HepG2 (cell line): ENCODE results near the gene TAF9B.
"Not testable (repeated sequence)": the region's sequence is repeated elsewhere in the genome, so short reads cannot be mapped to it uniquely, and the experiment has no call there.

Experiments used
- AKAP8 ChIP-seq: sonication (generic); formaldehyde crosslinking; IDR thresholded peaks from 2 replicates; pipeline ENCODE4 v1.5.1; 2020; ENCODE audit warnings: mild to moderate bottlenecking, missing genetic modification reagents
- ATF7 ChIP-seq, 2 experiments: fragments of 450-650 bp in 1 of 2; sonication (generic) in 1 of 2; formaldehyde crosslinking in 1 of 2; IDR thresholded peaks; 2 replicates each; pipeline versions ENCODE4 v1.4.0 to v1.6.1; 2016 to 2020; ENCODE audit warnings: antibody characterized with exemption in 1 of 2, mild to moderate bottlenecking in 1 of 2, missing genetic modification reagents in 1 of 2
- CEBPB ChIP-seq: IDR thresholded peaks from 2 replicates; pipeline ENCODE4 v1.6.1; 2011; ENCODE audit warnings: low read depth, low read length, improper control_type of control experiment, borderline replicate concordance
- ETS1 ChIP-seq: sonication (generic); formaldehyde crosslinking; IDR thresholded peaks from 2 replicates; pipeline ENCODE4 v1.4.0; 2020; ENCODE audit warnings: missing genetic modification reagents
- MIER2 ChIP-seq: IDR thresholded peaks from 2 replicates; pipeline ENCODE4 v1.6.1; 2016; ENCODE audit warnings: missing biosample characterization, missing genetic modification reagents
- MXI1 ChIP-seq: IDR thresholded peaks from 3 replicates; pipeline ENCODE4 v1.6.1; 2012; ENCODE audit warnings: low read depth, low read length, inconsistent platforms, borderline replicate concordance
- SMAD3 ChIP-seq: sonication (generic); formaldehyde crosslinking; IDR thresholded peaks from 2 replicates; pipeline ENCODE4 v1.4.0; 2020; ENCODE audit warnings: missing genetic modification reagents
- TAF1 ChIP-seq: sonication (generic); formaldehyde crosslinking; IDR thresholded peaks from 2 replicates; pipeline ENCODE4 v1.4.0; 2020; ENCODE audit warnings: missing genetic modification reagents
- ZFP37 ChIP-seq: sonication (generic); formaldehyde crosslinking; IDR thresholded peaks from 2 replicates; pipeline ENCODE4 v1.4.0; 2020; ENCODE audit warnings: missing genetic modification reagents, borderline replicate concordance
- ZNF331 ChIP-seq: sonication (generic); formaldehyde crosslinking; IDR thresholded peaks from 2 replicates; pipeline ENCODE4 v1.4.0; 2020; ENCODE audit warnings: missing genetic modification reagents
- ZNF639 ChIP-seq: conservative IDR thresholded peaks from 2 replicates; pipeline ENCODE4 v1.6.1; 2018; ENCODE audit warnings: missing genetic modification reagents
- ZNF740 ChIP-seq: sonication (generic); formaldehyde crosslinking; IDR thresholded peaks from 2 replicates; pipeline ENCODE4 v1.4.0; 2020; ENCODE audit warnings: missing genetic modification reagents
- ZNF781 ChIP-seq: sonication (generic); formaldehyde crosslinking; IDR thresholded peaks from 2 replicates; pipeline ENCODE4 v1.5.1; 2020; ENCODE audit warnings: borderline replicate concordance, mild to moderate bottlenecking, missing genetic modification reagents; ENCODE audit errors: not compliant biosample characterization

GRCh38 chrX:78160711-78161110 is 21.3 kb upstream of the TAF9B start:
- TF ChIP-seq SMAD3 (CRISPR knock-in tag); TAF1 (CRISPR knock-in tag); ZFP37 (CRISPR knock-in tag); ETS1 (CRISPR knock-in tag); ZNF740 (CRISPR knock-in tag); CEBPB; MIER2 (CRISPR knock-in tag); ZNF639; AKAP8 (CRISPR knock-in tag); MXI1; ZNF331 (CRISPR knock-in tag); ATF7 (IDR thresholded peaks at IDR 0.05); ATF7 (CRISPR knock-in tag; IDR thresholded peaks at IDR 0.05); ZNF781 (CRISPR knock-in tag): not testable (repeated sequence)
